Germinal center (tissue), 1 donor: ENCODE results near the gene MT1E.
A peak's percentile ranks its signal among the peaks of the same experiment; 100 is the strongest.
"Not testable (repeated sequence)": the region's sequence is repeated elsewhere in the genome, so short reads cannot be mapped to it uniquely, and the experiment has no call there.

ENCODE experiments used
- DNase-seq: peaks from one replicate; pipeline ENCODE4 v3.0.0; 2012; ENCODE audit warnings: mixed read lengths, low spot score

Gene MT1E

GRCh38 chr16:56607109-56607618, 18.4 kb upstream of the MT1E start:
- DNase-seq = no peak

DNA sequence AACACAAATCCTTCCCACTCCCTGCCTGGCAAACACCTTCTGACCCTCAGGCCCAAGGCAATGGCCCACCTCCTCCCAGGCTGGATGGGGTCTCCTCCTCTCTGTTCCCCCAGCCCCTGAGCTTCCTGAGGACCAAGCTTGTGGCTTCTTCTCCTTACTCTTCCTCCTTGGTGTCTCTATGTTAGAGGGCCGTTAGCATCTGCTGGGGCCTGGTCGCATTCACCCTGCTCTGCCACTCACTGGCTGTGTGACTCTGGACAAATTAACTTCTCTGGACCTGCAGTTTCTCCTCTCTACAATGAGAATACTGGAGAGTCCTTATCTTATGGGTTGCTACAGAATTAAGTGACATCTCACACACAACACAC, 17.9 kb upstream of the MT1E start:
- DNase-seq = no peak

DNA sequence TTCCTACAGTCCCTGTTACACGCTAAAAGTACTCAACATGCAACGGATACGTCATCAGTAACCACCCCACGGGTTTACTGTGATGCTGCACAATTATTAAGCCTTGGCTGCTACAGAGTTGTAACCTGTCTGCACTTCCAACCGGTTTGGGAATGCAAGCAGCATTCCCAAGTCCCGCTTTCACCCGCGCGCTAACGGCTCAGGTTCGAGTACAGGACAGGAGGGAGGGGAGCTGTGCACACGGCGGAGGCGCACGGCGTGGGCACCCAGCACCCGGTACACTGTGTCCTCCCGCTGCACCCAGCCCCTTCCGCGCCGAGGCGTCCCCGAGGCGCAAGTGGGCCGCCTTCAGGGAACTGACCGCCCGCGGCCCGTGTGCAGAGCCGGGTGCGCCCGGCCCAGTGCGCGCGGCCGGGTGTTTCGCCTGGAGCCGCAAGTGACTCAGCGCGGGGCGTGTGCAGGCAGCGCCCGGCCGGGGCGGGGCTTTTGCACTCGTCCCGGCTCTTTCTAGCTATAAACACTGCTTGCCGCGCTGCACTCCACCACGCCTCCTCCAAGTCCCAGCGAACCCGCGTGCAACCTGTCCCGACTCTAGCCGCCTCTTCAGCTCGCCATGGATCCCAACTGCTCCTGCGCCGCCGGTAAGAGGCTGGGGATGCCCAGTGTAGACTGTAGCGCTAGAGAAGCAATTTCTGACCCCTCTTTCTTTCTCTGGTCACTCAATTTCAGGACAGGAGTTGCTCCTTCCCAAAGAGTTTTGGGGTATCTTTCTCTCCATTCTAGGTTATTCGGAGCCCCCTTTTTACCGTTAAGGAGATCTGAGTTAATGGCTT, 17.3 kb upstream of the MT1E start, which contains the start of gene MT2A:
Gene MT2A, plus strand, starts transcription at position 542 of the 833 bp plus-strand sequence. Its CDS starts 72 bp downstream, at position 614.
- DNase-seq = peak; percentile 88

GRCh38 chr16:56608876-56609462, 16.6 kb upstream of the MT1E start:
- no peak for DNase-seq

GRCh38 chr16:56609463-56609921, 16.1 kb upstream of the MT1E start:
- DNase-seq = peak; percentile 86

GRCh38 chr16:56610017-56610608, 15.5 kb upstream of the MT1E start:
- DNase-seq = peak; percentile 41

DNA sequence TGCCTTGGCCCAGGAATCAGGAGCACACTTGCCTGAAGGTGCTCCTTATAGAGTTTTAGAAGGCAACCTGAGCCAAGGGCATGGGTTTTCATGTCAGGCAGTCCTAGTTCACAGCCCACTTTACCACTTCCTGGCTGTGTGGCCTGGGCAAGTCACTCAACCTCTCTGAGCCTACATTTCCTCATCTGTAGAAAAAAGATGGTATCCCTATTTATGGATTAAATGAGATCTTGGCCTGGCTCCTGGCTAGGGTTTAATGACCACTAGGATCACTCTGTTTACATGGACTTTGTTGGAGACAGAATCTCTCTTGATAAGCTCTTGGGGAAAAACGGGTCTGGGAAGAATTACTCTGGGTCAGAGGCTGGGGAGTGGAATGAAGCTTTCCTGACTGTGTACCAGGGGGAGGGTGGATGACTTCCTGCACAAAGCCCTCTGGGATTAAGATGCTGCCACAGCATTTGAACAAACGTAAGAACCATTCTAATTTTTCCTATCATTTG, 14.9 kb upstream of the MT1E start:
- DNase-seq = no peak

- DNase-seq = no peak
Measured at GRCh38 chr16:56611281-56611833, 14.2 kb upstream of the MT1E start.

- no peak for DNase-seq
Measured at GRCh38 chr16:56613706-56614105, 11.9 kb upstream of the MT1E start.

GRCh38 chr16:56614549-56614991, 11.0 kb upstream of the MT1E start:
- DNase-seq = no peak

DNA sequence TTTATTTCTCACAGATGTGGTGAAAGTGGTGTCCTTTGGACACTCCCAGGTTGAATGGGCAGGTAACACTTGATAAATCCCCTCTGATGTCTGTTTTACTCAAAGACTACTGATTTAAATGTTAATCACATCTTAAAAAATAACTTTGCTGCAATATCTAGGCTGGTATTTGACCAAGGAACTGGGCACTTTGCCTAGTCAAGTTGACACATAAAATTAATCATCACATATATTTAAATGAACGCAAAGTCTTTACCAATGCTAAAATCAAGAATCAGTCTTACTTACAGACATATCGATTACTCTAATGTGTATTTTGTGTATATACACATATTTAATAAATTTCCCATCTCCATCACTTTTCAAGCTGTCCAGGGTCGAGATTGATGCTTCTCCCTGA, 10.2 kb upstream of the MT1E start:
- DNase-seq = no peak

GRCh38 chr16:56616608-56617211, 8.9 kb upstream of the MT1E start:
- DNase-seq = no peak

DNA sequence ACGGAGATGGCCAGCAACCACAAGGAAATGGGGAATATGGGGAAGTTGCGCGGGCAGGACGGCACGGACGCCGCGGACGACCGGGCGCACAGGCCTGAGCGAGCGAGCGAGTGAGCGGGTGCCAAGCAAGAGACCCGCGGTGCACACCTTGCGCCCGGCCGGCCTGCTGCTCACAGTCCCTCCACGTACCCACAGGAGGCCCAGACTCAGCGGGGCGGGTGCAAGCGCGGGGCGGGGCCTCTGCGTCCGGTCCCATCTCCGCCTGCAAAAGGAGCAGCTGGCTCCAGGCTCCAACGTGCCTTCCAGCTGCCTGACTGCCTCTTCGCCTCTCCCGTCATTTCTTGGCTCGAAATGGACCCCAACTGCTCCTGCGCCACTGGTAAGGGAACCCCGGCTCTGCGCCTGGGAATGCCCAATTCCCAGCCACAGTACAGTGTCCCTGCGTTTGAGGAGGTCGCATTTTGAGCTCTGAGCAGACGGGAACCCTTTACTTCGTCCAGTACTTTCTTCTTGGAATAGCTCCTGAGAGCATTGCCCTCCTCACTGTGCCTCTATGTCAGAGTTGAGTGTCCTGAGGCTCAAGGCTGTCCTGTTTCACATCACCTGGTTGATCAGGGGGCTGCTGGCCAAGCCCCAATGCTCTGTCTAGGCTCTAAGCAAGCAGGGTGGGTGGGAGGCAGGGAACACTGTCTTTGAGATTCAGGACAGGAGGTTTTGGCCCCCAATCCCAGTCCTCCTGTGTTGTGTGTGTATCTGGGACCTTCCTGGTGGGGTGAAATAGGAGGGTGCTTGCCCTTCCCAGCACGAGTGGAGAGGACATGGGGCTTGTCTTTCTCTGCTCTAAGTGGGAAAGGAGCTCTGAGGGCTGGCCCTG, 8.1 kb upstream of the MT1E start:
- DNase-seq = no peak

DNA sequence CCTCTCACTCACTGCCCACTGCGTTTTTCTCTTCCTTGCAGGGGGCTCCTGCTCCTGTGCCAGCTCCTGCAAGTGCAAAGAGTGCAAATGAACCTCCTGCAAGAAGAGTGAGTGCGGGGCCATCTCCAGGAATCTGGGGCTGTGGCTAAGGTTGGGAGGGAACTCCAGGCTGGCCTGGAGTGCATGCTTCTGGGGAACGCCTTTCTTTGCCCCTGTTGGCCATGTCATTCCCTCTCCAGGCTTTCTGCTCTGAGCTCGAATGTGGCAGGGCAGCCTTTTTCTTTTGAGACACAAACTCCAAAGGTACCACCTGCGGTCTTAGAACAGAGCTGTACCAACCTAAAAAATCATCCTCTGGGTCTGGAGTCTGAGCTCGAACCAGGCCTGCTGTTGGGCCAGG, 7.4 kb upstream of the MT1E start:
- DNase-seq = no peak

- DNase-seq = no peak
Measured at GRCh38 chr16:56620339-56620897, 5.2 kb upstream of the MT1E start.

- DNase-seq = not testable (repeated sequence)
Measured at GRCh38 chr16:56621665-56622445, 3.7 kb upstream of the MT1E start.

- not testable (repeated sequence) for DNase-seq
Measured at GRCh38 chr16:56623184-56623583, 2.4 kb upstream of the MT1E start.

DNA sequence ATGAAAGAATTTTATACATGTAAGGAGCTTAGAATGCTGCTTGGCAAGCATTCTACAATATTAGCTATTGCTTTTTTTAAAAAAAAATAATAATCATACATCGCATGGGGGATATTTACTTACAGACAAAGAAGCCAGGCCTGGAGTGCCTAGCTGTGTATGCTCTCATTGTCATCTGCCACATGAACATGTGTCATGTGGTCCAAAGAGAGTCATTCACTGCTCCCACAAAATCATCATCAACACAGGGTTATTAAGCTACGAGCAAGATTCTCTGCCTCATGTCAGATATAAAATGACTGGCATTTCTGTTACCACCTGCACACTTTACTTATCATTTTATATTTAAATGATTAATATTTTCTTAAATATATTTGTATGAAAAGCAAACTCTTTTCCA, 1.9 kb upstream of the MT1E start:
- DNase-seq = no peak

DNA sequence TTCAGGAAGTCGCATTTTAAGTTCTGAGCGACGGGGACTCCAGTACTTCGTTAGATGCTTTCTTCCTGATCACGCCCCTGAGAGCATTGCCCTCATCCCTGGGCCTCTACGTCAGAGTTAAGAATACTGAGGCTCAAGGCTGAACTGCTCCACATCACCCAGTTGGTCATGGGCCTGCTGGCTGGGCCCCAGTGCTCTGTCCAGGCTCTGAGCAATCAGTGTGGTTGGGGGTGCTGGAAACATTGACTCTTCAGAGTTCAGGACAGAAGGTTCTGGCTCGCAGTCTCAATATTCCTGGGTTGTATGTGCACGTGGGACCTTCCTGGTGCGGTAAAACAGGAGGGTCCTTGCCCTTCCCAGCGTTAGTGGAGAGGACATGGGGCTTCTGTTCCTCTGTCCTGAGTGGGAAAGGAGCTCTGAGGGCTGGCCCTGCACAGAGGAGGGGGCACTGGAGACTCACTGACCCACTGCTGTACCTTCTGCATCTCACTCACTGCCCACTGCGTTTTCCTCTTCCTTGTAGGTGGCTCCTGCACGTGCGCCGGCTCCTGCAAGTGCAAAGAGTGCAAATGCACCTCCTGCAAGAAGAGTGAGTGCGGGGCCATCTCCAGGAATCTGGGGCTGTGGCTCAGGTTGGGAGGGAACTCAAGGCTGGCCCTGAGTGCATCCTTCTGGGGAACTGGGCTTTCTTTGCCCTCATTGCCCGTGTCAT, 518 bp downstream of the MT1E start:
- DNase-seq = no peak
